T-cell (primary cell): ENCODE measurements around the gene NCAM2. TPM values are rescaled to one million over a fixed set of nuclear protein-coding genes. Genes with fewer than 3 reads are reported as not detected.

Experiments used
- ATAC-seq, 4 experiments: fragments of 200-7000 bp in 3 of 4; fragments of 150-1000 bp in 1 of 4; cut with Tn5 transposase; replicated peaks in 1 of 4; 1 replicate in 3 of 4; 2 replicates in 1 of 4; pipeline ENCODE4 v1.10.0; 2021; ENCODE audit warnings: moderate library complexity in 3 of 4, mild to moderate bottlenecking in 2 of 4, moderate number of reproducible peaks in 1 of 4
- CTCF ChIA-PET, 2 donors: fragments of 300-600 bp; sonication (Branson Sonifier 250); formaldehyde crosslinking; loops; one replicate each; lab custom pipeline; 2022; ENCODE audit warnings: antibody characterized with exemption in 2 of 2; lab: Charles Lee
- POLR2A ChIA-PET, 2 donors: fragments of 300-600 bp; sonication (Branson Sonifier 250); formaldehyde crosslinking; loops; one replicate each; lab custom pipeline; 2022; ENCODE audit warnings: antibody characterized with exemption in 2 of 2; lab: Charles Lee
- DNase-seq, 35 experiments: peaks; one replicate each; pipeline versions ENCODE4 v3.0.0 to v3.0.0-alpha.2; 2013 to 2023
- H3K27ac ChIP-seq: one replicate; pipeline ENCODE4 v1.5.1; 2013; ENCODE audit warnings: low read length
- H3K27me3 ChIP-seq, 2 experiments: replicated peaks in 1 of 2; 1 replicate in 1 of 2; 2 replicates in 1 of 2; pipeline versions ENCODE4 v1.6.1 to v1.7.0; 2013; ENCODE audit warnings: low read length in 1 of 2, mixed read lengths in 1 of 2; ENCODE audit not compliant: control insufficient read depth in 2 of 2, insufficient read depth in 2 of 2; ENCODE audit errors: extremely low read depth in 1 of 2
- H3K36me3 ChIP-seq, 2 donors: 1 replicate in 1 of 2; 2 replicates in 1 of 2; pipeline versions ENCODE4 v1.6.1 to v1.7.0; 2013; ENCODE audit warnings: low read length in 1 of 2; ENCODE audit not compliant: control insufficient read depth in 2 of 2, insufficient read depth in 1 of 2; ENCODE audit errors: extremely low read depth in 1 of 2
- H3K4me1 ChIP-seq, 2 experiments: 1 replicate in 1 of 2; 2 replicates in 1 of 2; pipeline versions ENCODE4 v1.6.1 to v1.7.0; 2013; ENCODE audit warnings: low read length in 2 of 2, mixed read lengths in 1 of 2; ENCODE audit not compliant: insufficient read depth in 2 of 2, control insufficient read depth in 1 of 2; ENCODE audit errors: extremely low read depth in 1 of 2
- H3K4me3 ChIP-seq, 2 donors: 1 replicate in 1 of 2; 2 replicates in 1 of 2; pipeline versions ENCODE4 v1.5.1 to v1.7.0; 2013; ENCODE audit warnings: mild to moderate bottlenecking in 2 of 2, low read length in 1 of 2, moderate library complexity in 1 of 2; ENCODE audit not compliant: control insufficient read depth in 1 of 2; ENCODE audit errors: extremely low read depth in 1 of 2
- H3K9me3 ChIP-seq: 2 replicates; pipeline ENCODE4 v1.7.0; 2013
- H3K27ac Mint-ChIP-seq, 2 donors: one replicate each; pipeline ENCODE4 v1.8.0; 2020 to 2021; ENCODE audit warnings: mild to moderate bottlenecking in 2 of 2, mixed read lengths in 2 of 2
- H3K27me3 Mint-ChIP-seq, 2 donors: one replicate each; pipeline ENCODE4 v1.8.0; 2021 to 2022; ENCODE audit warnings: mixed read lengths in 2 of 2
- H3K36me3 Mint-ChIP-seq: one replicate; pipeline ENCODE4 v1.8.0; 2021; ENCODE audit warnings: mixed read lengths
- H3K4me1 Mint-ChIP-seq, 3 donors: one replicate each; pipeline ENCODE4 v1.8.0; 2020 to 2022; ENCODE audit warnings: mixed read lengths in 3 of 3, mild to moderate bottlenecking in 1 of 3
- H3K4me3 Mint-ChIP-seq, 3 donors: one replicate each; pipeline ENCODE4 v1.8.0; 2020 to 2022; ENCODE audit warnings: mild to moderate bottlenecking in 3 of 3, mixed read lengths in 3 of 3, moderate library complexity in 3 of 3
- H3K9me3 Mint-ChIP-seq, 3 donors: one replicate each; pipeline ENCODE4 v1.8.0; 2020 to 2022; ENCODE audit warnings: mixed read lengths in 3 of 3
- WGBS: methylation state at CpG from one replicate; pipeline ENCODE4 v1.1.5; 2013; ENCODE audit warnings: missing lambda C conversion rate; ENCODE audit not compliant: insufficient coverage; 5-methylcytosine and 5-hydroxymethylcytosine counted together
- total RNA-seq, 35 experiments: library from RNA in 6 of 35; stranded (reverse) in 6 of 35; fragments of 120-200 nt in 1 of 35; gene quantifications; one replicate each; pipeline versions ENCODE4 v1.2.1 to v1.2.4 and lab custom pipeline; 2013 to 2026

Gene NCAM2
- total RNA-seq, 5 donors from 2014 or later (not counting 1 experiment from before 2014, with no cell fraction given) = 0.41 to 0.46 TPM; not detected in 3

DNA sequence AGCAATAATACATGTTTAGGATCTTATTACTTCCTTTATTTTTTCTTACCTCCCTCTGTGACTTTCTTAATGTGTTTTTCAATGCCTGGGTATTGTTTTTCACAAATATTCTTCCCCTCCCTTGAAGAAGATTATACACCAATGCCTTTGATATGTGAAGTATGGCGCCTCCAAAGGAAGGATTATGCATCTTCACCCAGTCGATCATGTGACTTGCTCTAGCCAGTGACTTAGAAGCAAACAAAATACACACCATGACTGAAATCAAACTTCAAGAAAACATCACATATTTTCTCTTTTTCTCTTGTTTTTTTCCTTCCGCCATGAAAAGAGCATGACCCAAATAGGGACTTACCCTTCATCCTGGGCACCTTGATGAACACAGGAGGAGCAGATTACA, 297.1 kb downstream of the NCAM2 start:
- Mint-ChIP-seq H3K9me3 (peaks cover 0 to 14% (median 0%) of the 10 kb centered on the region in 3 donors), H3K4me1 (no peaks in the 10 kb centered on the region), H3K27me3 (no peaks in the 10 kb centered on the region), H3K36me3 (no peaks in the 10 kb centered on the region), H3K4me3 (no peak overlapping the region), H3K27ac (no peak overlapping the region)
- Histone ChIP-seq H3K36me3 (no peaks in the 10 kb centered on the region), H3K27me3 (no peaks in the 10 kb centered on the region), H3K9me3 (no peaks in the 10 kb centered on the region), H3K4me1 (no peaks in the 10 kb centered on the region), H3K27ac (no peak overlapping the region), H3K4me3 (no peak overlapping the region)
- ATAC-seq (no peak), DNase-seq (no peak)
- ChIA-PET CTCF (no interaction called here), POLR2A (no interaction called here)
- WGBS = 67% methylated on average over 1 of the region's 3 CpGs

DNA sequence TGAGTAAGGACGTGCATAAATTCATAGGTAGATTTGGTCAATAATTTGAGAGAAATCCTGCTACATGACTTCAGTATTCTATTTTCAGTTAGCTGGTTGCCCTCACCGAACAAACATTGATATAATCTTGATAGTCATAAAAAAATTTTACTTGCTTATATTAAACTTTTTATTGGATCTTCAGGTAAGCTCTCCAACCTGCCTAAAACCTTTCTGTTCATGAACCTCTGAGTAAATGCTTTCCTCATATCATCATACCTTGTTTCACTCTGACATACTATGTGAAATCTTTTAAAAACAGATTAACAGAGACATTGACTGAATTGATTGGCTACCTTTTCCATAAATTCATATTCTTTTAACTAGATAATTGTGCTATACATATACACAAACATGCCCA, 299.0 kb downstream of the NCAM2 start:
- ChIA-PET CTCF (no interaction called here), POLR2A (no interaction called here)
- Mint-ChIP-seq H3K27ac (no peak overlapping the region), H3K27me3 (no peaks in the 10 kb centered on the region), H3K9me3 (peaks cover 1 to 14% (median 1%) of the 10 kb centered on the region in 3 donors), H3K36me3 (no peaks in the 10 kb centered on the region), H3K4me1 (no peaks in the 10 kb centered on the region), H3K4me3 (no peak overlapping the region)
- no peak for DNase-seq
- no peaks in the 10 kb centered on the region for H3K9me3 ChIP-seq
- no peaks in the 10 kb centered on the region for H3K27me3 ChIP-seq
- no peaks in the 10 kb centered on the region for H3K36me3 ChIP-seq
- H3K4me3 ChIP-seq = no peak overlapping the region
- WGBS = no CpG with 5 or more reads among the region's 2 CpGs
- no peaks in the 10 kb centered on the region for H3K4me1 ChIP-seq
- H3K27ac ChIP-seq = no peak overlapping the region
- ATAC-seq = no peak

DNA sequence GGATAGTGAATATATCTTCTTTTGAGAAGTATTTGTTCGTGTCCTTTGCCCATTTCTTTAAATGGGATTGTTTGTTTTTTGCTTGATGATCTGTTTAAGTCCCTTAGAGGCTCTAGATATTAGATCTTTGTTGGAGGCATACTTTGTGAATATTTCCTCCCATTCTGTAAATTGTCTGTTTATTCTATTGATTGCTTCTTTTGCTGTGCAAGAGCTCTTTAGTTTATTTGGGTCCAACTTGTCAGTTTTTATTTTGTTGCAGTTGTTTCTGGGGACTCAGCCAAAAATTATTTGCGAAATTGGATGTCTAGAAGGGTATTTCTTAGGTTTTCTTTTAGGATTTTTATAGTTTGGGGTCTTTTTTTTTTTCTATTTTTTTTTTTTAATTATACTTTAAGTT, 302.8 kb downstream of the NCAM2 start:
- POLR2A ChIA-PET = no interaction called here
- WGBS = 80% methylated on average over 1 of the region's 2 CpGs
- Mint-ChIP-seq H3K4me1 (no peaks in the 10 kb centered on the region), H3K4me3 (no peak overlapping the region), H3K9me3 (peaks cover 3 to 10% (median 5%) of the 10 kb centered on the region in 3 donors), H3K27me3 (no peaks in the 10 kb centered on the region), H3K27ac (no peak overlapping the region), H3K36me3 (no peaks in the 10 kb centered on the region)
- DNase-seq (no peak), ATAC-seq (no peak)
- Histone ChIP-seq H3K27ac (no peak overlapping the region), H3K4me1 (no peaks in the 10 kb centered on the region), H3K4me3 (no peak overlapping the region), H3K9me3 (no peaks in the 10 kb centered on the region), H3K36me3 (no peaks in the 10 kb centered on the region), H3K27me3 (no peaks in the 10 kb centered on the region)
- CTCF ChIA-PET = no interaction called here

DNA sequence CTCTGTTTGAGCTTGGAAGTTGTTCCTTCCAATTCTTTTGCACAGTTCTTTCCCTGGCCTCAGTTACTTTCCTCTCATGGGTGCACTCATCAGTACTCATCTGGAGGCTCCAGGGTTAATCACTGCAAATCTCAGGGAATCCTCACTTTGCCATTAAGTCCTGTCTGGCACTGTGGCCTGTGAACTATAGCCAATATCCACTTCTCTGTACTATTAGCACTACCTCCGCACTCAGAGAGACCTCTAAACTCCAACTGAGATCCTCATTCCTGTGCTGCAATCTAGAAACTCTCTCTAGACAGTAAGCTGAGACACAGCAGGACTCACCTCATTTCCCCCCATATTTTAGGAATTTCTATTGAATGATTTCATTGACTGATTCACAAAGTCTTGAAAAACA, 311.3 kb downstream of the NCAM2 start:
- no peaks in the 10 kb centered on the region for H3K36me3 Mint-ChIP-seq
- peaks cover 0 to 7% (median 7%) of the 10 kb centered on the region in 3 donors for H3K9me3 Mint-ChIP-seq
- no peaks in the 10 kb centered on the region for H3K9me3 ChIP-seq
- H3K27me3 Mint-ChIP-seq = no peaks in the 10 kb centered on the region
- H3K4me3 Mint-ChIP-seq = no peak overlapping the region
- 86% methylated on average over 1 of the region's 1 CpG for WGBS
- no peak for ATAC-seq
- H3K4me1 Mint-ChIP-seq = no peaks in the 10 kb centered on the region
- H3K27ac ChIP-seq = no peak overlapping the region
- H3K27ac Mint-ChIP-seq = no peak overlapping the region
- H3K36me3 ChIP-seq = no peaks in the 10 kb centered on the region
- ChIA-PET CTCF (no interaction called here), POLR2A (no interaction called here)
- H3K4me3 ChIP-seq = no peak overlapping the region
- H3K4me1 ChIP-seq = no peaks in the 10 kb centered on the region
- DNase-seq = no peak
- H3K27me3 ChIP-seq = no peaks in the 10 kb centered on the region

DNA sequence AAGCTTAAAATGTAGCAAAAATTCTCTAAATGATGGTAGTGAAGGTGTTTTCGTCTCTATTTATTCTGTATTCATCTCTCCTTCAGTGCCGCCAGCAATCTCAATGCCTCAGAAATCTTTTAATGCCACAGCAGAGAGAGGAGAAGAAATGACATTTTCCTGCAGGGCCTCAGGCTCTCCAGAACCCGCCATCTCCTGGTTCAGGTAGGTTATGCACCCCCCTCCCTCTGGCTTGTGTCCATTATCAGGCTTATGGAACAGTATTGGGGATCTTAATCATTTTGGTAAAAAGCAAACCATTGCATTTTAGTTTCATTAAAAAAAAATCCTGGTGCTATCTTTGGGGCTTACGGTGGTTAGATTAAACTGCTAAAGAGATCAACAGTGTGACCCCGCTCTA, 326.1 kb downstream of the NCAM2 start:
- Histone ChIP-seq H3K4me3 (no peak overlapping the region), H3K9me3 (no peaks in the 10 kb centered on the region), H3K27me3 (no peaks in the 10 kb centered on the region), H3K36me3 (no peaks in the 10 kb centered on the region), H3K27ac (no peak overlapping the region), H3K4me1 (no peaks in the 10 kb centered on the region)
- DNase-seq = no peak
- Mint-ChIP-seq H3K27ac (no peak overlapping the region), H3K4me3 (no peak overlapping the region), H3K36me3 (no peaks in the 10 kb centered on the region), H3K4me1 (no peaks in the 10 kb centered on the region), H3K27me3 (no peaks in the 10 kb centered on the region), H3K9me3 (peaks cover 0 to 9% (median 0%) of the 10 kb centered on the region in 3 donors)
- WGBS = no CpG with 5 or more reads among the region's 5 CpGs
- ChIA-PET POLR2A (no interaction called here), CTCF (interaction anchor here in 1 of 2 donors (0.6 kb wide), 1 partner anchor 1560 kb away, joined by 4 read pairs; no protein-coding TSS in a partner anchor)
- ATAC-seq = no peak

DNA sequence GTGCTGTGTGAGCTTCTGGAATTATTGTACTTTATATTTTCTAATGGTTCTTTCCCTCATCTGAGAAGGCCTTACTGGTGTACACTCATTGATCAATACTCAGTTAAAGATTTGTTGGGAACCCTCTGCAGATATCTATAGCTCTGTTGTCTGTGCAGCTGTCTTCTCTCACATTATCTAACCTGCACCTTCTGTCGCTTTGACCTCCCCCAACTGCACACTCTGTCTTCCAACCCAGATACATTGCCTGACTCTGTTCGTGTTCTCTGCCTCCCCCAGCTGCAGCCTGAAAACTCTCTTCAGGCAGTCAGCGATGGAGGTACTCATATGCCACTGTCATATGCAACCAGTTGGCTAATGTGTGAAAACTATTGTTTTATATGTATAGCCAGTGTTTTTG, 334.3 kb downstream of the NCAM2 start:
- no peaks in the 10 kb centered on the region for H3K27me3 ChIP-seq
- Mint-ChIP-seq H3K27me3 (no peaks in the 10 kb centered on the region), H3K36me3 (no peaks in the 10 kb centered on the region), H3K9me3 (no peaks in the 10 kb centered on the region), H3K4me1 (no peaks in the 10 kb centered on the region), H3K27ac (no peak overlapping the region), H3K4me3 (no peak overlapping the region)
- H3K4me1 ChIP-seq = no peaks in the 10 kb centered on the region
- ChIA-PET POLR2A (no interaction called here), CTCF (no interaction called here)
- WGBS = 83% methylated on average over 1 of the region's 3 CpGs
- no peaks in the 10 kb centered on the region for H3K9me3 ChIP-seq
- ATAC-seq = no peak
- H3K4me3 ChIP-seq = no peak overlapping the region
- DNase-seq = no peak
- no peak overlapping the region for H3K27ac ChIP-seq
- H3K36me3 ChIP-seq = no peaks in the 10 kb centered on the region

DNA sequence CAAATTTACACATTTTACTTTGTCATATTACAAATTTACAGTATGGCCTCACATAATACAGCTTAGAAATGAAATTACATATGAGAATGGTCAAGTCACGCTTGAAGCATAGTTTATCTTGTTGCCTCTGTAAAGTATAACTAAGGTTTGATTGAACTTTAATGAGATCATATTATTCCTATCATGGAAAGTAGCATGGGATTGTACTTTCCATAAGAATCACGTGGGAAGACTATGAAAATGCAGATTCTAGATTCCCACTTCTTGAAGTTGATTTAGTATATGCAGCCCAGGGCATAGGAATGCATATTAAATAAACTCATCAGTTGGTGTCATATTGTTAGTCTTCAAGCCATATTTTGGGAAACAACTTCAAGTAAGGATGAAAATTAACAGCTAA, 342.8 kb downstream of the NCAM2 start:
- Histone ChIP-seq H3K36me3 (no peaks in the 10 kb centered on the region), H3K4me1 (no peaks in the 10 kb centered on the region), H3K27me3 (no peaks in the 10 kb centered on the region), H3K9me3 (no peaks in the 10 kb centered on the region), H3K4me3 (no peak overlapping the region), H3K27ac (no peak overlapping the region)
- no peaks in the 10 kb centered on the region for H3K36me3 Mint-ChIP-seq
- H3K9me3 Mint-ChIP-seq = peaks cover 10 to 18% (median 12%) of the 10 kb centered on the region in 3 donors
- CTCF ChIA-PET = no interaction called here
- H3K27me3 Mint-ChIP-seq = no peaks in the 10 kb centered on the region
- no peak for DNase-seq
- no peaks in the 10 kb centered on the region for H3K4me1 Mint-ChIP-seq
- POLR2A ChIA-PET = no interaction called here
- H3K4me3 Mint-ChIP-seq = no peak overlapping the region
- no peak overlapping the region for H3K27ac Mint-ChIP-seq
- no CpG with 5 or more reads among the region's 2 CpGs for WGBS
- no peak for ATAC-seq
